GM10266 (cell line): ENCODE data around the gene CLDN5.

Source experiments
- DNase-seq: peaks from one replicate; pipeline ENCODE4 v3.0.0; 2012; ENCODE audit errors: extremely low spot score
- TF ChIP-seq, protein P1 (sequence below): IDR thresholded peaks from 2 replicates; pipeline ENCODE4 v1.5.1; 2012; ENCODE audit warnings: mild to moderate bottlenecking, low read depth; ENCODE audit not compliant: control insufficient read depth, insufficient read depth; ENCODE audit errors: missing control alignments

The CLDN5 gene

DNA sequence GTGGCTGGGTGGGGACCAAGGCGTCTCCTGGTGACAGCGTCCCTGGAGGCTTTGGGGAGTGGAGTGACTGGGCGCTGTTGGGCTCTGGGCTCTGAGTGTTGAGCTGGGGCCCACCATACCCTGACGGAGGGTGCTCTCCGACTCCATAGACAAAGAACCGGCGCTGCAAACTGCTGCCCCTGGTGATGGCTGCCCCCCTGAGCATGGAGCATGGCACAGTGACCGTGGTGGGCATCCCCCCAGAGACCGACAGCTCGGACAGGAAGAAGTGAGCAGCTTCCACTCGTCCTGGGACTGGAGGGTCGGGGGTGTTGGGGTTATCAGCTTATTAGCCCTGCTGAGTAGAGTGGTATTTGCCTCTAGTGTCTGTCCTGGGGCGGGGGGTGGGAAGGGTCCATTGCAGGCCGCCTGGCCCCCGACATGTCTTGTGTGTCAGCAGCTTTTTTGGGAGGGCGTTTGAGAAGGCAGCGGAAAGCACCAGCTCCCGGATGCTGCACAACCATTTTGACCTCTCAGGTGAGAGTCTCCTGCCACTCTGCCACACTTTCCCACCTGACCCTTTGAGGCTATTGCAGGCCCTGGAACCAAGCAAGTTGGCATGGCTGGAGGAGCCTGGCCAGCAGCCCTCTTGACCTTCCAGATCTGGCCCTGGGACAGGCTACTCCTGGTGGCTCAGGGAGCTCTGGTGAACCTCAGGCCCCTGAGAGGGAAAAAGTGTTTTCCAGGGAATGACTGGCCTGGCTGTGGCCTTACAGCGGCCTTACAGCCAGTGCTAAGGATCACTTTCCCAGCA is 7.6 kb downstream of the CLDN5 start:
- TF ChIP-seq, protein P1, sequence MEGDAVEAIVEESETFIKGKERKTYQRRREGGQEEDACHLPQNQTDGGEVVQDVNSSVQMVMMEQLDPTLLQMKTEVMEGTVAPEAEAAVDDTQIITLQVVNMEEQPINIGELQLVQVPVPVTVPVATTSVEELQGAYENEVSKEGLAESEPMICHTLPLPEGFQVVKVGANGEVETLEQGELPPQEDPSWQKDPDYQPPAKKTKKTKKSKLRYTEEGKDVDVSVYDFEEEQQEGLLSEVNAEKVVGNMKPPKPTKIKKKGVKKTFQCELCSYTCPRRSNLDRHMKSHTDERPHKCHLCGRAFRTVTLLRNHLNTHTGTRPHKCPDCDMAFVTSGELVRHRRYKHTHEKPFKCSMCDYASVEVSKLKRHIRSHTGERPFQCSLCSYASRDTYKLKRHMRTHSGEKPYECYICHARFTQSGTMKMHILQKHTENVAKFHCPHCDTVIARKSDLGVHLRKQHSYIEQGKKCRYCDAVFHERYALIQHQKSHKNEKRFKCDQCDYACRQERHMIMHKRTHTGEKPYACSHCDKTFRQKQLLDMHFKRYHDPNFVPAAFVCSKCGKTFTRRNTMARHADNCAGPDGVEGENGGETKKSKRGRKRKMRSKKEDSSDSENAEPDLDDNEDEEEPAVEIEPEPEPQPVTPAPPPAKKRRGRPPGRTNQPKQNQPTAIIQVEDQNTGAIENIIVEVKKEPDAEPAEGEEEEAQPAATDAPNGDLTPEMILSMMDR: no peak
- no peak for DNase-seq

DNA sequence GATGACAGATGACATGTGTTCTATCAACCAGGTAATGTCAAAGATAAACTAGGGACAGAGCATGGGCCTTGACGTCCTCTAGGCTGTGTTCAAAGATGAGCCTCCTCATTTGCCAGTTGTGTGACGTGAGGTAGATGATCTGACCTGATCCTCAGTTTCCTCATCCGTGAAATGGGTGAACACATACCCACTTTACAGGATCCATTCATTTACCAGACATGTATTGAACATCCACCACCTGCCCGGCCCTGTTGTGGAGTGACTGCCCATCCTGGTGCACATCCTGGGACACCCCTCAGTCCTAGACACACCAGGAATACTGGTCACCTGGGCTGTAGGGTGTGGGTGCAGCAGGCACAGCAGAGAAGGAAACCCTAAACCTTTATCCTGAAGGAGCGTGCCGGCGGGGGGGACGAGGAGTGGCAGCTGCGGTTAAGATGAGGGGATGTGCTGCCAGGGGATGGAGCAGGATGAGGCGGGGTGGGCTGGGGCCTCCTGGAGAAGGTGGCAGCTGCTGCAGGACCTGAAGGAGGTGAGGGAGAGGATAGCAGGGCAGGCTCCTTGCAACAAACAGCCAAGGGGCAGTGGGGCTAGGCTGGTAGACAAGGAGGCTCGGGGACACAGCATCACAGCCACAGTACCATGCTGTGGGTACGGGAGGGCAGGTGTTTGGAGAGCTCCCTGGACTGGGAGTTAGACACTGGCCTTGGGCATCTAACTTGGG is 8.4 kb downstream of the CLDN5 start:
- DNase-seq: no peak
- TF ChIP-seq, protein P1: no peak

DNA sequence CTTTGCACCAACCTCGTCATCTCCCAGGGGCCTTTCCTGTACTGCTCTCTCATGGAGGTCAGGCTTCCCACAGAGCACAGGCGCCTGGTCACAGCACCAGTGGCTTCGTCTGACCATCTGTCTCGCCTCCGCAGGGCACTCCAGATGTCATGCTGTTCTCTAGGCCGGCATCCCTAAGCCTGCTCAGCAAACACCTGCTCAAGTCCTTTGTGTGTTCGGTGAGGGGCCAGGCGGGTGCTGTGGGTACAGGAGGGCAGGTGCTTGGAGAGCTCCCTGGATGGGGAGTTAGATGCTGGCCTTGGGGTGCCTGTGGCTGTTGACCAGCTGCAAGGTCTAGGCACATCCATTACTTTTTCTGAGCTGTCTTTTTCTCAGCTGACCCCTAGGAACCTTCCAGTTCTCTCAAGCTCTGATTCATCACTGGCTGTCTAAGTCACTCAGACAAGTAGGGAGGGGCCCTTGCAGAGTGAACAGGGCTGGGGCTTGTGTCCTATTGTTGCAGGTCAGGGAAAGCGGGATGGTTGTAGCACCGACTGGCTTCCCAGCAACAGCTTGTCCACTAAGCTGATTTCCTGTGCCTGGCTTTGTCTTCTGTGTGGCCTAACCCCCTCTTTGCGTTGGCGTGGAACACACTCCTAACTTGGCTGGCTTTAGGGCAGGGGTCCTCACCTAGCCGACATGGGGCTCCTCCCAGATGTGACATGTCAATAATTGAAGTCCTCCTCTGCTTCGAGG is 9.2 kb downstream of the CLDN5 start:
- DNase-seq: no peak
- TF ChIP-seq, protein P1: no peak

DNA sequence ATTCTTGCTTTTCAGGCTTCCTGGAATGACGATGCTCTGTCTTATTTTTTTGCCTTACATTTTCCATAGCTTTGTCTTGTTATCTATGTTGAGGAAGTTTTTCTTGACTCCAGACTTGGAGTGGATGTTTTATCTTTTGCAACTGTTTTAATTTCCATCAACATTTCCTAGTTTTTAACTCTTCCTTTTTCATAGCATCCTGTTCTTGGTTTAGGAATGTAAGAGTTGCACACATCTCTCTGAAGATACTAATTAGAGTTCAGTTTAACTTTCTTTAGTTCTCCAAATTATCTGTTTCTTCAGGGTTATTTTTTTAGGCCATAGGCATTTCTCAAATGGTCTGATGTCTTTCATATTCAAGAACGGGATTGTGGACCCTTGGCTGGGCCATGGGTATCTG is 10.4 kb downstream of the CLDN5 start:
- DNase-seq: no peak
- TF ChIP-seq, protein P1: no peak

DNA sequence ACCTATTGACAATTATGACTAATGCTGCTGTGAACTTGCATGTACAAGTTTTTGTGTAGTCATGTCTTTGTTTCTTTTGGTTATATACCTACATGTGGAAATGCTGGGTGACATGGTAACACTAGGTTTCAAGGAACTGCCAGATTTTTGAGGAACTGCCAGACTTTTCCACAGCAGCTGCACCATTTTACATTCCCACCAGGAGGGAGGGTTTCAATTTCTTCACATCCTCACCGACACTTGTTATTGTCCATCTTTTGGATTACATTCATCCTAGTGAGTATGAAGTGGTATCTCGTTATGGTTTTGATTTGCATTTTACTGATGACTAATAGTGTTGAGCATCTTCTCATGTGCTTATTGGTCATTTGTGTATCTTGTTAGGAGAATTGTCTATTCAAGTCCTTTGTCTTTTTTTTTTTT is 13.3 kb downstream of the CLDN5 start:
- DNase-seq: no peak
- TF ChIP-seq, protein P1: no peak

DNA sequence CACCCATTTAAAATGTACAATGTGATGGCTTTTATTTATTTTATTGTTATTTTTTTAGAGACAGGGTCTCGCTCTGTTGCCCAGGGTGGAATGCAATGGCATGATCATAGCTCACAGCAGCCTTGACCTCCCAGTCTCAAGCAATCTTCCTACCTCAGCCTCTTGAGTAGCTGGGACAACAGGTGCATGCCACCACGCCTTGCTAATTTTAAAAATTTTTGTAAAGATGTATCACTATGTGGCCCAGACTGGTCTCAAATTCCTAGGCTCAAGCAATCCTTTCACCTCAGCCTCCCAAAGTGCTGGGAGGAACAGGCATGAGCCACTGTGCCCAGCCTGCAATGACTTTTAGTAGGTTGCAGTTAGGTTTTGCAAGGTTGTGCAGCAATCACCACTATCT is 14.3 kb downstream of the CLDN5 start:
- no peak for DNase-seq
- TF ChIP-seq, protein P1: no peak
